ENCODE measurements around the gene GOLM1. TPM values are rescaled to one million over a fixed set of nuclear protein-coding genes. Genes with fewer than 3 reads are reported as not detected.
"Not testable (repeated sequence)": the region's sequence is repeated elsewhere in the genome, so short reads cannot be mapped to it uniquely, and the experiment has no call there.

Gene GOLM1, protein sequence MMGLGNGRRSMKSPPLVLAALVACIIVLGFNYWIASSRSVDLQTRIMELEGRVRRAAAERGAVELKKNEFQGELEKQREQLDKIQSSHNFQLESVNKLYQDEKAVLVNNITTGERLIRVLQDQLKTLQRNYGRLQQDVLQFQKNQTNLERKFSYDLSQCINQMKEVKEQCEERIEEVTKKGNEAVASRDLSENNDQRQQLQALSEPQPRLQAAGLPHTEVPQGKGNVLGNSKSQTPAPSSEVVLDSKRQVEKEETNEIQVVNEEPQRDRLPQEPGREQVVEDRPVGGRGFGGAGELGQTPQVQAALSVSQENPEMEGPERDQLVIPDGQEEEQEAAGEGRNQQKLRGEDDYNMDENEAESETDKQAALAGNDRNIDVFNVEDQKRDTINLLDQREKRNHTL
- total RNA-seq, result 0.44 and 0.80 TPM in 2 replicates

DNA sequence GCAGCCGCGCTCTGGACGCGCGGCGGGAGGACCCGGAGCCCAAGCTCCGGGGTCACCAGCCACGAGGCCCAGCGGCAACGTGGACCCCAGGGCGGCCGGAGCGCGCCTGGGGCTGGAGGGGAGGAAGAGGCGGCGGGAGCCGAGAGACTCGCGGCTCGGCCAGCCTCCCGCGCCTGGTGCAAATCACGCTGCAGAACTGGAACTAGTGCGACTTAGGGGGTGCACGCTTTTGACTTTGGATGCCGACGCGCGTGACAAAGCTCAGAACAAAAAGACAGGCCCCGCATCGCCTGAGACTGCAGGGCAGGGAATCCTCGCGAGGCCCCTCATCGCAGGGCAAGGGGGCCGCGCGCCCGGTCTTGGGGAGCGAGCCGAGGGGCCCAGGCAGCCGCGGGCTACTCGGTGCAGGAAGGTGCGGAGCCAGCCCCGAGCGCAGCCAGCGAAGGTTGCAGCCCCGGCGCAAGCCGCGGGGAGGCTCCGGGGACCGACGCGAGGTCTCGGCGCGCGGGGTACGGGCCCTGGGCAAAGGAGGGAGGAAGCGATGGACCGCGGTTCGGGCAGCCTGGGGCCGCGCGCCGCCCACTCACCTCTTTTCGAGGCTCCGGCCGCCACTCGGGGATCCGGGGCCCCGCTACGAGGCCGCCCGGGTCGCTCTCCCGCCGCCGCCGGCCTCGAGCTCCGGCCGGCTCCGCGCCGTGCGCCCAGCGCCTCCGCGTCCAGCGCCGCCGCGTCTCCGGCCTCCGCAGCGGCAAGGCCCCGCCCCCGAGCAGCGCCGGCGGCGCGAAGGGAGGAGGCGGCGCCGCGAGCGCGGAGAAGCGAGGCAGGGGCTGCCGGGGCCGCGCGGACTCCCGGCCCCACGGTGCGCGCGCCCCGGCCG lies at the start of gene GOLM1:
Gene GOLM1, minus strand, starts transcription at position 735 of the 877 bp plus-strand sequence. CDS start 20,238 bp downstream, outside the sequence.
- Mint-ChIP-seq H3K27ac (no peak within 1 kb of the TSS), H3K4me3 (peak within 1 kb of the TSS; percentile 86), H3K36me3 (ENCODE audit: low read depth) (peaks cover 1% of the 10 kb centered on the region), H3K4me1 (peaks cover 7% of the 10 kb centered on the region), H3K9me3 (no peaks in the 10 kb centered on the region), H3K27me3 (peaks cover 36% of the 10 kb centered on the region)
- ChIA-PET CTCF (no interaction called here), POLR2A (no interaction called here)
- ATAC-seq (ENCODE audit: low read depth) (peak; percentile 79), DNase-seq (peak; percentile 20)
- no peak for TF ChIP-seq CTCF (IDR thresholded peaks at IDR 0.05)
- intact Hi-C loops (cut with micrococcal nuclease), result no loop called here

DNA sequence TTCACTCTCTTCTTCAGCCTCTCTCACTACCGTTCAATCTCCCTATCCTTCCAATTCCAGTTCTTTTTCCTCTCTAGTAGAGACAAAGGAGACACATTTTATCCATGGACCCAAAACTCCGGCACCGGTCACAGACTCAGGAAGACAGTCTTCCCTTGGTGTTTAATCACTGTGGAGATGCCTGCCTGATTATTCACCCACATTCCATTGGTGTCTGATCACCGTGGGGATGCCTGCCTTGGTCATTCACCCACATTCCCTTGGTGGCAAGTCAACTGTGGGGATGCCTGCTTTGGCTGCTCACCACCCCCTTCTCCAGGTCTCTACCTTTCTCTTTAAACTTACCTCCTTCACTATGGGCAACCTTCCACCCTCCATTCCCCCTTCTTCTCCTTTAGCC lies 47.3 kb upstream of the GOLM1 start:
- ATAC-seq (ENCODE audit: low read depth); POLR2A ChIA-PET; CTCF ChIA-PET; H3K27ac Mint-ChIP-seq; H3K4me1 Mint-ChIP-seq; DNase-seq; H3K27me3 Mint-ChIP-seq; H3K4me3 Mint-ChIP-seq; intact Hi-C loops (cut with micrococcal nuclease); H3K36me3 Mint-ChIP-seq (ENCODE audit: low read depth): not testable (repeated sequence)
- H3K9me3 Mint-ChIP-seq, result peaks cover 17% of the 10 kb centered on the region

DNA sequence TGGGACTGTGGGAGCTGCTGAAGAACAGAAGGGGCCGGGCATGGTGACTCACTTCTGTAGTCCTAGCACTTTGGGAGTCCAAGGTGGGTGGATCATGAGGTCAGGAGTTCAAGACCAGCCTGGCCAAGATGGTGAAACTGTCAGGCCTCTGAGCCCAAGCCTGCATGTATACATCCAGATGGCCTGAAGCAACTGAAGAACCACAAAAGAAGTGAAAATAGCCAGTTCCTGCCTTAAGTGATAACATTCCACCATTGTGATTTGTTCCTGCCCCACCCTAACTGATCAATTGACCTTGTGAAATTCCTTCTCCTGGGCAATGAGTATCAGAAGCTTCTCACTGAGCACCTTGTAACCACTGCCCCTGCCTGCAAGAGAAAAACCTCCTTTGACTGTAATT lies 46.6 kb upstream of the GOLM1 start:
- peaks cover 17% of the 10 kb centered on the region for H3K9me3 Mint-ChIP-seq
- H3K36me3 Mint-ChIP-seq (ENCODE audit: low read depth); intact Hi-C loops (cut with micrococcal nuclease); H3K27ac Mint-ChIP-seq; ATAC-seq (ENCODE audit: low read depth); H3K27me3 Mint-ChIP-seq; H3K4me3 Mint-ChIP-seq; DNase-seq; CTCF ChIA-PET; POLR2A ChIA-PET; H3K4me1 Mint-ChIP-seq: not testable (repeated sequence)

- no peaks in the 10 kb centered on the region for H3K27me3 Mint-ChIP-seq
- ATAC-seq (ENCODE audit: low read depth) (no peak), DNase-seq (no peak)
- H3K36me3 Mint-ChIP-seq (ENCODE audit: low read depth), result no peaks in the 10 kb centered on the region
- no peak overlapping the region for H3K27ac Mint-ChIP-seq
- no peak for TF ChIP-seq CTCF (IDR thresholded peaks at IDR 0.05)
- intact Hi-C loops (cut with micrococcal nuclease), result no loop called here
- ChIA-PET POLR2A (no interaction called here), CTCF (no interaction called here)
- no peaks in the 10 kb centered on the region for H3K4me1 Mint-ChIP-seq
- peaks cover 17% of the 10 kb centered on the region for H3K9me3 Mint-ChIP-seq
- no peak overlapping the region for H3K4me3 Mint-ChIP-seq
These were observed 43.6 kb upstream of the GOLM1 start for GRCh38 chr9:86142973-86143372.

DNA sequence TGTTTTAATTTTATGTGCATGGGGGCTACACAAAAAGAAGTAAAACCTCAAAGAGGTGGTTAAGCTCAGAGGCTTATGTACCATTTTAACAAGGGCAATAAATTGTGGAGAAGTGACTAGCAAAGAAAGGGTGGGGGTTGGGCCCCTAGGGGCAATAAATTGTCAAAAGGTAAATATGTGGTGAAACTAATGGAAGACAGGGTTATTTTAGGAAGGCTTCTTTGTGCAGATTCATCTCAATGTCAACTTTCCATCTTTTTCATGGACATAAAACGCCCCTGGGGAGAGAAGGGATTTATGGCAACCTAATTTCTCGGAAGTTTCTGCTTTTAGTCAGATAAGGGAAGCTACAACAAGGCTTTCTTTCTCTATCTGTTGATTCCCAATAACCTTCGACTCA lies 42.5 kb upstream of the GOLM1 start:
- Mint-ChIP-seq H3K9me3 (peaks cover 12% of the 10 kb centered on the region), H3K4me1 (no peaks in the 10 kb centered on the region), H3K36me3 (ENCODE audit: low read depth) (no peaks in the 10 kb centered on the region), H3K4me3 (no peak overlapping the region), H3K27me3 (no peaks in the 10 kb centered on the region), H3K27ac (no peak overlapping the region)
- intact Hi-C loops (cut with micrococcal nuclease), result no loop called here
- no peak for TF ChIP-seq CTCF (IDR thresholded peaks at IDR 0.05)
- no peak for ATAC-seq (ENCODE audit: low read depth)
- ChIA-PET CTCF (no interaction called here), POLR2A (no interaction called here)
- no peak for DNase-seq

DNA sequence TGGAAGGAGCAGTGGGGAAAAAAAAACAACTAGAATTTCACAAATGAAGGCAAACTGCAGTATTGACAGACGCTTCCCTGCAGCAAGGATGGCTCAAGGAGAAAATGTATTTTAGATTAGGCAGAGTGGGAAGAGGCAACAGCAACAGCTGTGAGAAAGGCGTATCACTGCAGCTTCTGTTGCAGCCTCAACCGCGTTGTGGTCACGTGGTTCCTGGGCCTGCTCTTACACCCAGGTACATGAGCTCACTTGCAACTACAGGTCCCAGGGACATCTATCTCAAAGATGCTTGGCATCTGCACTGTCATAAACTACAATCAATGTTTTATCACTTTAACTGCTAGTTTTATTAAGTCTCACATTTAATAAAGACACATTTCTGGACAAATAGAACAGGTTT lies 36.0 kb upstream of the GOLM1 start:
- Mint-ChIP-seq H3K4me1 (no peaks in the 10 kb centered on the region), H3K9me3 (peaks cover 7% of the 10 kb centered on the region), H3K27ac (no peak overlapping the region), H3K36me3 (ENCODE audit: low read depth) (no peaks in the 10 kb centered on the region), H3K27me3 (no peaks in the 10 kb centered on the region), H3K4me3 (no peak overlapping the region)
- ATAC-seq (ENCODE audit: low read depth) (no peak), DNase-seq (no peak)
- POLR2A ChIA-PET, result no interaction called here
- no peak for TF ChIP-seq CTCF (IDR thresholded peaks at IDR 0.05)
- CTCF ChIA-PET, result no interaction called here
- intact Hi-C loops (cut with micrococcal nuclease), result no loop called here
